Rectal smooth muscle tissue (tissue), 1 donor: ENCODE measurements around the gene GRB10.

Source experiments
- H3K27ac ChIP-seq: one replicate; pipeline ENCODE4 v1.7.0; 2013; ENCODE audit warnings: low read depth, low read length, inconsistent platforms
- H3K27me3 ChIP-seq: one replicate; pipeline ENCODE4 v1.7.0; 2013; ENCODE audit warnings: low read length; ENCODE audit not compliant: control insufficient read depth, insufficient read depth
- H3K36me3 ChIP-seq: one replicate; pipeline ENCODE4 v1.7.0; 2013; ENCODE audit warnings: low read length; ENCODE audit not compliant: control insufficient read depth, insufficient read depth
- H3K4me1 ChIP-seq: one replicate; pipeline ENCODE4 v1.7.0; 2013; ENCODE audit warnings: low read length; ENCODE audit not compliant: control insufficient read depth, insufficient read depth
- H3K4me3 ChIP-seq: one replicate; pipeline ENCODE4 v1.7.0; 2013; ENCODE audit warnings: low read length
- H3K9ac ChIP-seq: one replicate; pipeline ENCODE4 v1.7.0; 2013; ENCODE audit warnings: low read length

Gene GRB10

DNA sequence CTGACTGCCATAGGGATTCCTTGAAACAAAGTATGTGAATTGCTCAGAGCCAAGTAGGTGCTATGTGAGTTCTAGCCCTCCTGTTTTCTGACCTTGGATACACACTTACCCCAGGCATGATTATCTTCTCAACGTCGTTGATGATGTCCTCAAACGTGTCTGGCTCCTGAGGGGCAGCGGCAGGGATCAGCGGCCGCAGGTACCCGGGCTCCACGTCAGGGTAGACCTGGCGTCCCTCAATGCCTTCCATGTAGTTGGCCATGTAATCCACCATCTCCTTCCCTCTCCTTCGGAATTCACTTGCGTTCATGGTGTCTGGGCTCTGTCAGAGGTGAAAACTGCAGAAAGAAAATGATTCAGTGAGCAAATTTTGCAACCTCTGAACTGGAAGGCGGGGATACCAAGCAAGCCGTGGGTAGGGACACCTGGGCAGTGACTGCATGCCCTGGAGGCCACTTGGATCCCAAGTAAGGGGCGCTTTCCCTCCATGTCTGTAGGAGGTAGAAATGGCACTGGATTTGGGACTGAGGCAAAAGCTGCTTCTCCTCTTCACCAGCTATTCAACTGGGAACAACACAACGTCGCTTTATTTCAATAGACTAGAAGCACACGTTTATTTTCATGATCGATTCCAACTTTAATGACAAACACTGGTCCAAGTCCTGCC, 238.8 kb downstream of the GRB10 start:
- no peaks in the 10 kb centered on the region for H3K36me3 ChIP-seq
- no peak overlapping the region for H3K9ac ChIP-seq
- H3K4me3 ChIP-seq = no peak overlapping the region
- H3K27ac ChIP-seq = no peak overlapping the region
- no peaks in the 10 kb centered on the region for H3K27me3 ChIP-seq
- H3K4me1 ChIP-seq = no peaks in the 10 kb centered on the region

DNA sequence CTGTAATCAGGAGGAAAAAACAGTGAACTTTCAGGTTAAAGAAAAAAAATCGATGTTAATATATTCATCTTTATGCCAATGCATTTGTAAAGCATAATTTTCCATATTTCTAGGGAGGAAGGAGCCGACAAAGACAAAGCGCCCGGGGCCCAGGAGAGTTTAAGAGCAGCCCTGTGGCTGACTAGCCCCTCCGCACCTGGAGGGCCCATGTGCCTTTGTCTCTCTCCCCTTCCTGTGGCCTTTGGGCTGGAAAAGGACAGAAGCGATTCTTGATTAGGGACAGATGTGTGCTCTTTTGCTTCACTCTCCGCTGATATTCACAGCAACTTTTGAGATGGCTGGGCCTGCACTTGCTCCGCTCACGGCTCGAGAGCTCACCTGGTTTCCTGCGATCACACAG, 240.6 kb downstream of the GRB10 start:
- Histone ChIP-seq H3K4me1 (no peaks in the 10 kb centered on the region), H3K4me3 (no peak overlapping the region), H3K9ac (no peak overlapping the region), H3K36me3 (no peaks in the 10 kb centered on the region), H3K27me3 (no peaks in the 10 kb centered on the region), H3K27ac (no peak overlapping the region)

DNA sequence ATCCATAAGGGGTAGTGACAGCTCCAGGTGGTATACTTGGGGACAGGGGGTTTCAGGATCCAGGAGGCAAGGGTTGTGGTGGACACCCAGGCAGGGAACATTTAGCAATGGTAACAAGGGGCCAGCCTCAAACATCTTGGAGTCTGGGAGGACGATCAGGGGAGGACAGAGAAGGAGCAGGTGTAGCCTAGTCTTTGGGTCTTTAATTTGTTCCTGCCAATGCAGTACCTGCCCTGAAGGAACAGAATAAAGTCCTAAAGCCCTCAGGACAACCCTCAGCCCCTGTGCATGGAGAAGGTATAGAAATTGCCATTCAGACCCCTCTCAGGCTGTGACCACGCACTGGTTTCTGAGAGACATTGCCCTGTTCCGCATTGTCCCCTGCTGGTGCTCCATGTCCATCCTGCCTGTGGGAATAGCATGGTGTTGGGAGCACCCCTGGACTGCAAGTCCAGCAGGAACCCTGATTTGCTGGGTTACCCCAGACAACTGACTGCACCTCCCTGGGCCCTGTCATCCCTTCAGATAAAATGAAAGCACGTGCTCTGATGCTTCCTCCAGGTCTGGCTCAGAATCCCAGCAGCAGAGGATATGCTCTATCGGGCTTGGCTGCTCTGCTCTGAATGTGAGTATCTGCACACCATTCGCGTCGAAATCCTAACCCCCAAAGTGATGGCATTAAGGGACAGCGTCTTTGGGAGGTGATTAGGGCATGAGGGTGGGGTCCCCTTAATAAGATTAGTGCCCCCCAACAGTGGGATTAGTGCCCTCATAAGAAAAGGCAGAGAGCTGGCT, 241.7 kb downstream of the GRB10 start:
- Histone ChIP-seq H3K27me3 (no peaks in the 10 kb centered on the region), H3K27ac (no peak overlapping the region), H3K9ac (no peak overlapping the region), H3K4me1 (no peaks in the 10 kb centered on the region), H3K36me3 (no peaks in the 10 kb centered on the region), H3K4me3 (no peak overlapping the region)
